WTC11 (cell line): ENCODE data around the gene R3HDM1. TPM values are rescaled to one million over a fixed set of nuclear protein-coding genes. Genes with fewer than 3 reads are reported as not detected.
A peak's percentile ranks its signal among the peaks of the same experiment; 100 is the strongest.

ENCODE experiments used
- ATAC-seq: fragments of 200-7000 bp; cut with Tn5 transposase; 2 replicates; pipeline ENCODE4 v1.10.0; 2021; ENCODE audit warnings: mild to moderate bottlenecking, moderate library complexity
- CTCF ChIA-PET: fragments of 300-600 bp; sonication (Branson Sonifier 250); formaldehyde crosslinking; loops from one replicate; lab custom pipeline; 2021; ENCODE audit warnings: antibody characterized with exemption; lab: Charles Lee
- POLR2A ChIA-PET: fragments of 350-600 bp; sonication (Branson Sonifier 250); formaldehyde crosslinking; loops from one replicate; lab custom pipeline; 2021; ENCODE audit warnings: antibody characterized with exemption; lab: Charles Lee
- DNase-seq: peaks from one replicate; pipeline ENCODE4 v3.0.0; 2021; ENCODE audit warnings: low spot score
- H3K27ac Mint-ChIP-seq: 2 replicates; pipeline ENCODE4 v1.8.0; 2021; ENCODE audit warnings: mixed read lengths
- H3K27me3 Mint-ChIP-seq: 2 replicates; pipeline ENCODE4 v1.8.0; 2021; ENCODE audit warnings: low read depth, mild to moderate bottlenecking, moderate library complexity, mixed read lengths
- H3K36me3 Mint-ChIP-seq: 2 replicates; pipeline ENCODE4 v1.8.0; 2021; ENCODE audit warnings: mixed read lengths
- H3K4me1 Mint-ChIP-seq: 2 replicates; pipeline ENCODE4 v1.8.0; 2022; ENCODE audit warnings: mixed read lengths
- H3K4me3 Mint-ChIP-seq: 2 replicates; pipeline ENCODE4 v1.8.0; 2021; ENCODE audit warnings: mild to moderate bottlenecking, moderate library complexity, mixed read lengths
- H3K9me3 Mint-ChIP-seq: 2 replicates; pipeline ENCODE4 v1.8.0; 2021; ENCODE audit warnings: mixed read lengths
- ARID4B ChIP-seq: sonication (generic); formaldehyde crosslinking; IDR thresholded peaks from 2 replicates; pipeline ENCODE4 v1.8.0; 2023; ENCODE audit warnings: missing genetic modification reagents, mild to moderate bottlenecking, borderline replicate concordance
- ATF3 ChIP-seq: sonication (generic); formaldehyde crosslinking; conservative IDR thresholded peaks from 2 replicates; pipeline ENCODE4 v1.8.1; 2022; ENCODE audit warnings: mild to moderate bottlenecking, missing genetic modification reagents
- E2F5 ChIP-seq: sonication (generic); formaldehyde crosslinking; IDR thresholded peaks from 2 replicates; pipeline ENCODE4 v1.8.1; 2022; ENCODE audit warnings: mild to moderate bottlenecking, moderate library complexity, missing genetic modification reagents
- ELF4 ChIP-seq: sonication (generic); formaldehyde crosslinking; IDR thresholded peaks from 2 replicates; pipeline ENCODE4 v1.8.1; 2022; ENCODE audit warnings: low read depth, mild to moderate bottlenecking, moderate library complexity, missing genetic modification reagents
- FOXJ3 ChIP-seq: sonication (generic); formaldehyde crosslinking; IDR thresholded peaks from 2 replicates; pipeline ENCODE4 v1.9.0; 2021; ENCODE audit warnings: missing genetic modification reagents, mild to moderate bottlenecking, borderline replicate concordance
- FOXP1 ChIP-seq: sonication (generic); formaldehyde crosslinking; IDR thresholded peaks from 2 replicates; pipeline ENCODE4 v1.8.0; 2022; ENCODE audit warnings: missing genetic modification reagents, mild to moderate bottlenecking, moderate library complexity, borderline replicate concordance
- HMGA2 ChIP-seq: fragments of 250-450 bp; sonication (Bioruptor Pico); IDR thresholded peaks from 2 replicates; pipeline ENCODE4 v1.4.0; 2021; ENCODE audit warnings: mild to moderate bottlenecking, moderate library complexity
- IRF1 ChIP-seq: sonication (generic); formaldehyde crosslinking; IDR thresholded peaks from 2 replicates; pipeline ENCODE4 v1.8.0; 2023; ENCODE audit warnings: missing genetic modification reagents
- NFE2L1 ChIP-seq: sonication (generic); formaldehyde crosslinking; IDR thresholded peaks from 2 replicates; pipeline ENCODE4 v1.8.1; 2023; ENCODE audit warnings: missing genetic modification reagents
- NFYB ChIP-seq: sonication (generic); formaldehyde crosslinking; conservative IDR thresholded peaks from 2 replicates; pipeline ENCODE4 v1.8.0; 2022; ENCODE audit warnings: low read depth, missing genetic modification reagents
- NR1H2 ChIP-seq: sonication (generic); formaldehyde crosslinking; IDR thresholded peaks from 2 replicates; pipeline ENCODE4 v1.9.0; 2021; ENCODE audit warnings: mild to moderate bottlenecking, moderate library complexity, missing genetic modification reagents
- PREB ChIP-seq: sonication (generic); formaldehyde crosslinking; IDR thresholded peaks from 2 replicates; pipeline ENCODE4 v1.8.1; 2022; ENCODE audit warnings: mild to moderate bottlenecking, missing genetic modification reagents, moderate library complexity, borderline replicate concordance
- SMAD3 ChIP-seq: sonication (generic); formaldehyde crosslinking; IDR thresholded peaks from 2 replicates; pipeline ENCODE4 v1.8.0; 2022; ENCODE audit warnings: missing genetic modification reagents, mild to moderate bottlenecking, borderline replicate concordance
- USF2 ChIP-seq: sonication (generic); formaldehyde crosslinking; IDR thresholded peaks from 2 replicates; pipeline ENCODE4 v1.8.1; 2023; ENCODE audit warnings: mild to moderate bottlenecking, missing genetic modification reagents, moderate library complexity
- ZNF232 ChIP-seq: sonication (generic); formaldehyde crosslinking; IDR thresholded peaks from 2 replicates; pipeline ENCODE4 v1.8.0; 2022; ENCODE audit warnings: mild to moderate bottlenecking, missing genetic modification reagents
- ZNF512 ChIP-seq: sonication (generic); formaldehyde crosslinking; IDR thresholded peaks from 2 replicates; pipeline ENCODE4 v1.8.1; 2022; ENCODE audit warnings: missing genetic modification reagents, borderline replicate concordance
- ZNF671 ChIP-seq: fragments of 250-450 bp; sonication (Bioruptor Pico); IDR thresholded peaks from 2 replicates; pipeline ENCODE4 v1.8.0; 2021; ENCODE audit warnings: mild to moderate bottlenecking
- ZSCAN18 ChIP-seq: fragments of 250-450 bp; sonication (Bioruptor Pico); IDR thresholded peaks from 2 replicates; pipeline ENCODE4 v2.1.2; 2022; ENCODE audit warnings: mild to moderate bottlenecking, moderate library complexity
- total RNA-seq: library from RNA; stranded (reverse); gene quantifications from 3 replicates; pipeline ENCODE4 v1.2.3, GENCODE V29; 2021

The R3HDM1 gene
- total RNA-seq, 1 experiment from 2014 or later, result 58.4 TPM

- DNase-seq (no peak), ATAC-seq (no peak)
- Mint-ChIP-seq H3K27ac (no peak overlapping the region), H3K4me3 (no peak overlapping the region), H3K36me3 (peaks cover 50% of the 10 kb centered on the region), H3K9me3 (peaks cover 30% of the 10 kb centered on the region), H3K4me1 (no peaks in the 10 kb centered on the region), H3K27me3 (no peaks in the 10 kb centered on the region)
- no peak for TF ChIP-seq ZNF671
- peak; percentile 92 for TF ChIP-seq HMGA2 (CRISPR knock-in tag)
- CTCF ChIA-PET, result no interaction called here
- POLR2A ChIA-PET, result interaction anchor here (0.6 kb wide), 2 partner anchors 32 to 306 kb away, joined by 4 to 5 read pairs; no protein-coding TSS in a partner anchor
Measured at GRCh38 chr2:135504811-135505210, 26.5 kb upstream of the R3HDM1 start.

- Mint-ChIP-seq H3K4me3 (no peak overlapping the region), H3K36me3 (peaks cover 30% of the 10 kb centered on the region), H3K9me3 (peaks cover 23% of the 10 kb centered on the region), H3K4me1 (no peaks in the 10 kb centered on the region), H3K27me3 (no peaks in the 10 kb centered on the region), H3K27ac (no peak overlapping the region)
- POLR2A ChIA-PET, result no interaction called here
- CTCF ChIA-PET, result no interaction called here
- ATAC-seq (no peak), DNase-seq (no peak)
- TF ChIP-seq ZNF512 (CRISPR knock-in tag) (no peak), FOXP1 (CRISPR knock-in tag) (no peak), NFE2L1 (CRISPR knock-in tag) (no peak), ATF3 (no peak), ZNF232 (CRISPR knock-in tag) (no peak)
Measured at GRCh38 chr2:135510577-135510976, 20.7 kb upstream of the R3HDM1 start.

GRCh38 chr2:135512099-135512498 is 19.2 kb upstream of the R3HDM1 start:
- no peak for TF ChIP-seq IRF1 (CRISPR knock-in tag)
- TF ChIP-seq FOXJ3 (CRISPR knock-in tag), result no peak
- no peak for TF ChIP-seq ELF4 (CRISPR knock-in tag)
- no peak for TF ChIP-seq USF2 (CRISPR knock-in tag)
- no peak for TF ChIP-seq PREB
- TF ChIP-seq NFYB (CRISPR knock-in tag), result no peak
- TF ChIP-seq ARID4B (CRISPR knock-in tag), result no peak
- no peak for TF ChIP-seq E2F5 (CRISPR knock-in tag)
- TF ChIP-seq ZSCAN18 (CRISPR knock-in tag), result no peak
- TF ChIP-seq ZNF512 (CRISPR knock-in tag), result no peak
- TF ChIP-seq SMAD3, result no peak
- no peak for TF ChIP-seq FOXP1 (CRISPR knock-in tag)
- TF ChIP-seq NR1H2, result no peak
- DNase-seq (no peak), ATAC-seq (no peak)
- POLR2A ChIA-PET, result no interaction called here
- H3K4me3 Mint-ChIP-seq, result no peak overlapping the region
- H3K9me3 Mint-ChIP-seq, result peaks cover 23% of the 10 kb centered on the region
- no peak overlapping the region for H3K27ac Mint-ChIP-seq
- H3K36me3 Mint-ChIP-seq, result peaks cover 30% of the 10 kb centered on the region
- H3K4me1 Mint-ChIP-seq, result no peaks in the 10 kb centered on the region
- H3K27me3 Mint-ChIP-seq, result no peaks in the 10 kb centered on the region
- CTCF ChIA-PET, result no interaction called here
